Neuronal stem cell (in vitro differentiated cells): Measurements from ENCODE around the gene CERS4.
A peak's percentile ranks its signal among the peaks of the same experiment; 100 is the strongest.

Source experiments
- DNase-seq: peaks from one replicate; pipeline ENCODE4 v3.0.0-alpha.2; 2013; ENCODE audit warnings: low spot score
- H2AFZ ChIP-seq: one replicate; pipeline ENCODE4 v1.6.1; 2013; ENCODE audit warnings: mild to moderate bottlenecking, low read length, inconsistent platforms
- H2AK5ac ChIP-seq: 2 replicates; pipeline ENCODE4 v1.6.1; 2013; ENCODE audit warnings: low read depth, mild to moderate bottlenecking, inconsistent platforms, low read length, moderate library complexity, mixed read lengths
- H2BK120ac ChIP-seq: 2 replicates; pipeline ENCODE4 v1.6.1; 2013; ENCODE audit warnings: low read depth, mild to moderate bottlenecking, inconsistent platforms, low read length, moderate library complexity, mixed read lengths
- H2BK12ac ChIP-seq: one replicate; pipeline ENCODE4 v1.6.1; 2013; ENCODE audit warnings: low read length, inconsistent platforms
- H2BK15ac ChIP-seq: 2 replicates; pipeline ENCODE4 v1.6.1; 2013; ENCODE audit warnings: mild to moderate bottlenecking, low read length, inconsistent platforms, mixed read lengths
- H2BK5ac ChIP-seq: one replicate; pipeline ENCODE4 v1.6.1; 2013; ENCODE audit warnings: inconsistent platforms, mild to moderate bottlenecking, low read length, moderate library complexity
- H3K14ac ChIP-seq: one replicate; pipeline ENCODE4 v1.6.1; 2013; ENCODE audit warnings: low read length, inconsistent platforms
- H3K18ac ChIP-seq: 2 replicates; pipeline ENCODE4 v1.6.1; 2013; ENCODE audit warnings: low read length, inconsistent platforms
- H3K23ac ChIP-seq: 2 replicates; pipeline ENCODE4 v1.6.1; 2013; ENCODE audit warnings: low read depth, mild to moderate bottlenecking, mixed read lengths, low read length, inconsistent platforms; ENCODE audit not compliant: poor library complexity
- H3K27ac ChIP-seq: replicated peaks from 3 replicates; pipeline ENCODE4 v1.5.1; 2013; ENCODE audit warnings: low read length, inconsistent platforms
- H3K27me3 ChIP-seq, 3 experiments: 2 replicates each; pipeline ENCODE4 v1.6.1; 2013; ENCODE audit warnings: low read length in 3 of 3, mild to moderate bottlenecking in 2 of 3, inconsistent platforms in 1 of 3, low read depth in 1 of 3, mixed read lengths in 1 of 3, moderate library complexity in 1 of 3; ENCODE audit not compliant: control insufficient read depth in 3 of 3, insufficient read depth in 3 of 3
- H3K36me3 ChIP-seq, 2 donors: replicated peaks in 1 of 2; 2 replicates each; pipeline ENCODE4 v1.6.1; 2013; ENCODE audit warnings: low read length in 2 of 2; ENCODE audit not compliant: control insufficient read depth in 2 of 2, insufficient read depth in 2 of 2
- H3K4ac ChIP-seq: 2 replicates; pipeline ENCODE4 v1.6.1; 2013; ENCODE audit warnings: inconsistent platforms, mild to moderate bottlenecking, low read length, moderate library complexity
- H3K4me1 ChIP-seq, 2 donors: 1 replicate in 1 of 2; 2 replicates in 1 of 2; pipeline ENCODE4 v1.6.1; 2013; ENCODE audit warnings: low read length in 2 of 2, low read depth in 1 of 2; ENCODE audit not compliant: control insufficient read depth in 2 of 2, insufficient read depth in 1 of 2
- H3K4me2 ChIP-seq: one replicate; pipeline ENCODE4 v1.6.1; 2013; ENCODE audit warnings: mild to moderate bottlenecking, low read length, inconsistent platforms; ENCODE audit not compliant: insufficient read depth, poor library complexity, severe bottlenecking
- H3K4me3 ChIP-seq, 2 donors: 2 replicates each; pipeline ENCODE4 v1.5.1; 2013; ENCODE audit warnings: low read length in 2 of 2, mild to moderate bottlenecking in 2 of 2, inconsistent platforms in 1 of 2, moderate library complexity in 1 of 2
- H3K79me1 ChIP-seq: one replicate; pipeline ENCODE4 v1.6.1; 2013; ENCODE audit warnings: low read depth, mild to moderate bottlenecking, inconsistent platforms, low read length, moderate library complexity
- H3K9ac ChIP-seq: one replicate; pipeline ENCODE4 v1.6.1; 2013; ENCODE audit warnings: mild to moderate bottlenecking, low read depth, low read length, inconsistent platforms; ENCODE audit not compliant: poor library complexity
- H3K9me3 ChIP-seq, 2 donors: replicated peaks in 1 of 2; 2 replicates each; pipeline versions ENCODE3 to v1.6.1; 2013; ENCODE audit warnings: low read length in 2 of 2, mild to moderate bottlenecking in 2 of 2, inconsistent platforms in 1 of 2, low read depth in 1 of 2, mixed read lengths in 1 of 2, moderate library complexity in 1 of 2; ENCODE audit not compliant: control insufficient read depth in 2 of 2, insufficient read depth in 1 of 2
- H4K8ac ChIP-seq: one replicate; pipeline ENCODE4 v1.6.1; 2013; ENCODE audit warnings: low read depth, mild to moderate bottlenecking, inconsistent platforms, low read length, moderate library complexity
- H4K91ac ChIP-seq: one replicate; pipeline ENCODE4 v1.6.1; 2013; ENCODE audit warnings: low read length, low read depth, mild to moderate bottlenecking, inconsistent platforms; ENCODE audit not compliant: poor library complexity
- WGBS, 2 donors: extraction: QIAGEN DNeasy Blood & Tissue Kit; methylation state at CpG; one replicate each; pipeline ENCODE4 v1.1.7; 2013; ENCODE audit warnings: missing lambda C conversion rate in 2 of 2, mixed read lengths in 1 of 2; ENCODE audit not compliant: insufficient read length in 2 of 2, insufficient replicate concordance in 1 of 2; ENCODE audit errors: extremely low coverage in 2 of 2; 5-methylcytosine and 5-hydroxymethylcytosine counted together

The CERS4 gene

GRCh38 chr19:8304841-8305621, 95.9 kb downstream of the CERS4 start:
- Histone ChIP-seq H3K27ac (no peak overlapping the region), H3K9me3 (peaks cover 0 to 1% of the 10 kb centered on the region in 2 donors), H2AK5ac (no peak overlapping the region), H4K91ac (no peak overlapping the region), H3K27me3 (no peaks in the 10 kb centered on the region), H3K9ac (no peak overlapping the region), H3K4ac (no peak overlapping the region), H2BK15ac (no peak overlapping the region), H3K23ac (peak overlapping the region; percentile 75), H2BK120ac (no peak overlapping the region), H3K18ac (no peak overlapping the region), H3K4me2 (no peak overlapping the region), H3K79me1 (peaks cover 11% of the 10 kb centered on the region), H3K14ac (no peak overlapping the region), H3K4me1 (peaks cover 11 to 14% of the 10 kb centered on the region in 2 donors), H3K36me3 (peaks cover 10 to 28% of the 10 kb centered on the region in 2 donors), H4K8ac (no peak overlapping the region), H2BK5ac (no peak overlapping the region), H2BK12ac (no peak overlapping the region), H2AFZ (no peak overlapping the region), H3K4me3 (no peak overlapping the region)
- WGBS, 2 donors = no CpG with 5 or more reads among the region's 33 CpGs
- DNase-seq = peak; percentile 21

- no peak overlapping the region for H3K14ac ChIP-seq
- WGBS, 2 donors = no CpG with 5 or more reads among the region's 4 CpGs
- peaks cover 0 to 1% of the 10 kb centered on the region in 2 donors for H3K9me3 ChIP-seq
- H3K4me3 ChIP-seq = peak overlapping the region in 1 of 2 donors; percentile 35
- H3K23ac ChIP-seq = no peak overlapping the region
- DNase-seq = no peak
- H2AK5ac ChIP-seq = no peak overlapping the region
- peaks cover 11 to 14% of the 10 kb centered on the region in 2 donors for H3K4me1 ChIP-seq
- H2BK12ac ChIP-seq = no peak overlapping the region
- H2BK120ac ChIP-seq = no peak overlapping the region
- H2BK15ac ChIP-seq = no peak overlapping the region
- H3K36me3 ChIP-seq = peaks cover 12 to 34% of the 10 kb centered on the region in 2 donors
- no peak overlapping the region for H3K4ac ChIP-seq
- H3K9ac ChIP-seq = no peak overlapping the region
- H4K91ac ChIP-seq = no peak overlapping the region
- H2BK5ac ChIP-seq = no peak overlapping the region
- no peak overlapping the region for H3K27ac ChIP-seq
- H2AFZ ChIP-seq = no peak overlapping the region
- no peak overlapping the region for H3K4me2 ChIP-seq
- no peaks in the 10 kb centered on the region for H3K27me3 ChIP-seq
- no peak overlapping the region for H3K18ac ChIP-seq
- H3K79me1 ChIP-seq = peaks cover 11% of the 10 kb centered on the region
- H4K8ac ChIP-seq = no peak overlapping the region
These were observed 96.6 kb downstream of the CERS4 start for GRCh38 chr19:8305798-8306197.

- Histone ChIP-seq H4K91ac (no peak overlapping the region), H3K14ac (no peak overlapping the region), H3K9me3 (peaks cover 0 to 1% of the 10 kb centered on the region in 2 donors), H2AFZ (no peak overlapping the region), H2BK15ac (no peak overlapping the region), H3K4me3 (no peak overlapping the region), H3K4me1 (peaks cover 11 to 14% of the 10 kb centered on the region in 2 donors), H3K27me3 (no peaks in the 10 kb centered on the region), H3K4me2 (no peak overlapping the region), H2BK120ac (no peak overlapping the region), H3K23ac (no peak overlapping the region), H3K18ac (no peak overlapping the region), H3K79me1 (peaks cover 11% of the 10 kb centered on the region), H3K36me3 (peaks cover 17 to 41% of the 10 kb centered on the region in 2 donors), H2BK5ac (no peak overlapping the region), H3K4ac (no peak overlapping the region), H3K27ac (no peak overlapping the region), H2AK5ac (peak overlapping the region; percentile 20), H4K8ac (no peak overlapping the region), H3K9ac (no peak overlapping the region), H2BK12ac (no peak overlapping the region)
- DNase-seq = no peak
- WGBS, 2 donors = no CpG with 5 or more reads among the region's 17 CpGs
These were observed 97.3 kb downstream of the CERS4 start for GRCh38 chr19:8306235-8307054.
